ENCODE data around the gene GDPD5.

DNA sequence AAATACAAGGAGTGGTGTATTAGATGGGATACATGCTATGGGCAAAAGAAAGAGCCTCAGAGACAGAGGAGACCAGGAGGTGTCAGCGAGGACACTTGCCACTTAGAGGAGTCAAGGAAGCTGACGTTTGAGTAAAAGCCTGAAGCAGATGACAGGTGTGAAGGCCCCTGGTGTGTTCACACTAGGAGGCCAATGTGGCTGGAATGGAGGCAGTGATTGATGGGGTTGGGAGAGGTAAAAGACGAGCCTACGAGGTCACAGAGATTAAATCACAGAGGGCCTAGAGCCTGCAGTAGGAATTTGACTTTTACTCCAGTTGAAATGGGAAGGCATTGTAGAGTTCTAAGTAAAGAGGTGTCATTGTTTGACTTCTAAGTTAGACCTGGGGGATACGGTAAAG, 12.0 kb upstream of the GDPD5 start:
- TF ChIP-seq, protein P1, sequence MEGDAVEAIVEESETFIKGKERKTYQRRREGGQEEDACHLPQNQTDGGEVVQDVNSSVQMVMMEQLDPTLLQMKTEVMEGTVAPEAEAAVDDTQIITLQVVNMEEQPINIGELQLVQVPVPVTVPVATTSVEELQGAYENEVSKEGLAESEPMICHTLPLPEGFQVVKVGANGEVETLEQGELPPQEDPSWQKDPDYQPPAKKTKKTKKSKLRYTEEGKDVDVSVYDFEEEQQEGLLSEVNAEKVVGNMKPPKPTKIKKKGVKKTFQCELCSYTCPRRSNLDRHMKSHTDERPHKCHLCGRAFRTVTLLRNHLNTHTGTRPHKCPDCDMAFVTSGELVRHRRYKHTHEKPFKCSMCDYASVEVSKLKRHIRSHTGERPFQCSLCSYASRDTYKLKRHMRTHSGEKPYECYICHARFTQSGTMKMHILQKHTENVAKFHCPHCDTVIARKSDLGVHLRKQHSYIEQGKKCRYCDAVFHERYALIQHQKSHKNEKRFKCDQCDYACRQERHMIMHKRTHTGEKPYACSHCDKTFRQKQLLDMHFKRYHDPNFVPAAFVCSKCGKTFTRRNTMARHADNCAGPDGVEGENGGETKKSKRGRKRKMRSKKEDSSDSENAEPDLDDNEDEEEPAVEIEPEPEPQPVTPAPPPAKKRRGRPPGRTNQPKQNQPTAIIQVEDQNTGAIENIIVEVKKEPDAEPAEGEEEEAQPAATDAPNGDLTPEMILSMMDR (IDR thresholded peaks at IDR 0.05; ENCODE audit: insufficient read depth, low read length, poor library complexity, severe bottlenecking), result no peak
- TF ChIP-seq EZH2phosphoT487 (conservative IDR thresholded peaks at IDR 0.05; ENCODE audit: low read length), result no peak
